GM19351 (cell line): ENCODE measurements around the gene CDKN2C.
"Not testable (repeated sequence)": the region's sequence is repeated elsewhere in the genome, so short reads cannot be mapped to it uniquely, and the experiment has no call there.

Experiments used
- ATAC-seq: cut with Tn5 transposase; IDR thresholded peaks from one replicate; pipeline ENCODE4 v1.9.1; 2021; ENCODE audit warnings: mild to moderate bottlenecking, moderate library complexity; ENCODE audit not compliant: unreplicated experiment

CDKN2C gene

GRCh38 chr1:50969611-50970508, at the start of gene CDKN2C:
Gene CDKN2C (plus strand): TSS chr1:50970245. CDS start chr1:50970369, 124 bp downstream.
- ATAC-seq: peak; percentile 30

GRCh38 chr1:50920409-50920808, 49.6 kb upstream of the CDKN2C start:
- no peak for ATAC-seq

GRCh38 chr1:50921029-50921428, 49.0 kb upstream of the CDKN2C start:
- no peak for ATAC-seq

GRCh38 chr1:50923564-50923963, 46.5 kb upstream of the CDKN2C start:
- ATAC-seq: no peak

GRCh38 chr1:50929376-50929958, 40.6 kb upstream of the CDKN2C start:
- no peak for ATAC-seq

GRCh38 chr1:50930193-50930592, 39.9 kb upstream of the CDKN2C start:
- ATAC-seq: peak; percentile 86

- ATAC-seq: no peak
These were observed 38.9 kb upstream of the CDKN2C start for GRCh38 chr1:50930965-50931737.

GRCh38 chr1:50932043-50932442, 38.0 kb upstream of the CDKN2C start:
- ATAC-seq: not testable (repeated sequence)

- ATAC-seq: not testable (repeated sequence)
These were observed 36.3 kb upstream of the CDKN2C start for GRCh38 chr1:50933770-50934169.

- no peak for ATAC-seq
These were observed 35.2 kb upstream of the CDKN2C start for GRCh38 chr1:50934838-50935237.

- ATAC-seq: not testable (repeated sequence)
These were observed 34.8 kb upstream of the CDKN2C start for GRCh38 chr1:50935276-50935675.

- ATAC-seq: no peak
These were observed 33.7 kb upstream of the CDKN2C start for GRCh38 chr1:50936321-50936720.

- ATAC-seq: no peak
These were observed 29.8 kb upstream of the CDKN2C start for GRCh38 chr1:50940291-50940690.

GRCh38 chr1:50942334-50942733, 27.7 kb upstream of the CDKN2C start:
- ATAC-seq: no peak

GRCh38 chr1:50949286-50949982, 20.6 kb upstream of the CDKN2C start:
- no peak for ATAC-seq

- no peak for ATAC-seq
These were observed 19.6 kb upstream of the CDKN2C start for GRCh38 chr1:50950396-50950795.

- not testable (repeated sequence) for ATAC-seq
These were observed 17.5 kb upstream of the CDKN2C start for GRCh38 chr1:50952566-50952965.

- no peak for ATAC-seq
These were observed 14.9 kb upstream of the CDKN2C start for GRCh38 chr1:50955116-50955515.

- peak; percentile 17 for ATAC-seq
These were observed 10.6 kb upstream of the CDKN2C start for GRCh38 chr1:50959303-50959912.
